ENCODE results near the gene RPL28.
"Not testable (repeated sequence)": the region's sequence is repeated elsewhere in the genome, so short reads cannot be mapped to it uniquely, and the experiment has no call there.

RPL28 gene

DNA sequence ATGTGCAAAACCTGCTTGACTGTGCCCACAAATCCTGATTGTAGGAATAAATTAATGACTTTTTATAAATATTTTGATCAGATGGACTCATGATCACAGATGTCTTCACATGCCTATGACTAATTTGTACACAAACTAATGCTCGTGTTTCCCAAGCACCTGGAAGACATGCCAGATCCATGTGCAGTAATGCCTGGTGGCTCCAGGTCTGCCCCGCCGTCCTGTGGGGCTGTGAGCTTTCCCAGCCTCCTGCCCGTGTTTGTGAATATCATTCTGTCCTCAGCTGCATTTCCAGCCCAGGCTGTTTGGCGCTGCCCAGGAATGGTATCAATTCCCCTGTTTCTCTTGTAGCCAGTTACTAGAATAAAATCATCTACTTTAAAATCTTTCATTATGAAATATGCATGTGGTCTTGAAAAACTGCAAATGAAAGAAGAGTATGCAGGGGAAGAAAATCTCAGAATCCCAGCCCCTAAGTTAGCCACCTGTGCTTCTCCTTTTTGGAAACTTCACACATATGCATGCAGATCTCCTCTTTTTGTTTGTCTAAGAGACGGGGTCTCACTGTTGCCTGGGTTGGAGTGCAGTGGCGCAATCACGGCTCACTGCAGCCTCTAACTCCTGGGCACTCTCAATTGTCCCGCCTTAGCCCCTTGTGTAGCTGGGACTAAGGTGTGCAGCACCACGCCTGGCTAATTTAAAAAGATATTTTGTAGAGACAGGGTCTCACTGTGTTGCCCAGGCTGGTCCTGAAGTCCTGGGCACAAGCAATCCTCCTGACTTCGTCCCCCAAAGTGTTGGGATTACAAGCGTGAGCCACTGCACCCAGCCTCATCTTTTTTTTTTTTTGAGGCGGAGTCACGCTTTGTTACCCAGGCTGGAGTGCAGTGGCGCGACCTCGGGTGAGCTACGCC lies 6.2 kb downstream of the RPL28 start:
- no peak for DNase-seq (ENCODE audit: low read depth, low spot score)

DNA sequence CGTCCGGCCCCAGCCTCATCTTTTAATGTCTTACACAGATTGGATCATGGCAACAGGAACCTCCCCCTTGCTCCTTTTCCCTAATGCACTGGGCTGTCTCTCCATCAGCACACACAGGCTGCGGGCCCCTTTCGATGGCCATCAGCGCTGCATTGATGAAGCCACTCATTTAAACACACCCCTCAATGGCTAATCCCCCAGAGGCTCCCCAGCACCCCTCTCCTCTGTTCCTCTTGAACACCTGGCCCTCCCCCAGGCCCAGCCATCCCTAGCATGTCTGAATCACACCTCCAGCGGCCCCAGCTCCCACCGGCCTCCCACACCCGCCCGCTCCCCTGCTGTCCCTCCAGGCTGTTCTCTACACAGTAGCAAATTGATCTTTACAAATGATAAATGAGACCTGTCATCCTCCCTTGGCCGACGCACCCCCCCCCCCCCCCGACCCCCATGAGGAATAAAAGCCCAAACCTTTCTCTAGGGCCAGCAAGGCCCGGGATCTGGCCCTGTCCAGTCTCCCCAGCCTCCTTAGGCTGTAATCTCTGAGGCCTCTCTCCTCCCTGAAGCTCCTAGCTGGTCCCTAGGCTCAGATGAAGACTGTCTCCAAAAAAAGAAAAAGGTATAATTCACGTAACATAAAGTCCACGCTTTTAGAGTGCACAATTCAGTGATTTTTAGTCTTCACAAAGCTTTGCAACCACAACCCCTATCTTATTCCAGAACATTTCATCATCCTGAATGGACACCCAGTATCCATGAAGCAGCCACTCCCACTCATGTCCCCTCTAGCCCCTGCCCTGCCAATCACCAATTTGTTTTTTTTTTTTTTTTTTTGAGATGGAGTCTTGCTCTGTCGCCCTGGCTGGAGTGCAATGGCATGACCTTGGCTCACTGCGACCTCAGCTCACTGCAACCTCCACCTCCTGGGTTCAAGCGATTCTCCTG lies 7.4 kb downstream of the RPL28 start:
- no peak for DNase-seq (ENCODE audit: low read depth, low spot score)

DNA sequence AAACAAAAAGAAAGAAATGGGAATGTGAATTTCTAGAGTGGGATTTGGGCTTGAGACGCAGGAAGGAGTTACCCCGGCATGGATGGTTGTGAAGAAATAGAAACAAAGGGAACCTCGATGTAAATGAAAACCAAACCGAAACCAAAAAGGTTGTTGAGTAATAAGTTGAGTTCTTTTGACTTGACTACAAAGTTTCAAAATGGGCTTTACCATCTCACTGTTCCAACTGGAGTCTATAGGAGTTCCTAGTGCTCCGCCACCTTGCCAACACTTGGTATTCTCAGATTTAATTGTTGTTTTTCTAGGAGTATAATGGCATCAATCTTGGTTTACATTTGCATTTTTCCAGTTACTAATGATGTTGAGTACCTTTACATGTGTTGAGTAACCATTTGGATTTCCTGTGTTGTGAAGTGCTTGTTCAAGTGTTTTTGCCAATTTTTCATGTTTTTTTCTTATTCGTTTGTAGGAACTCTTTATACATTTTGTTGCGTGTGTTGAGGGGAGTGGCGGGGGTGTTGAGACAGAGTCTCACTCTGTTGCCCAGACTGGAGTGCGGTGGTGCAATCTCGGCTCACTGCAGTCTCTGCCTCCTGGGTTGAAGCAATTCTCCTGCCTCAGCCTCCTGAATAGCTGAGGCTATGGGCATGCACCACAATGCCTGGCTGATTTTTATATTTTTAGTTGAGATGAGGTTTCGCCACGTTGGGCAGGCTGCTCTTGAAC lies 12.6 kb downstream of the RPL28 start:
- no peak for DNase-seq (ENCODE audit: low read depth, low spot score)

DNA sequence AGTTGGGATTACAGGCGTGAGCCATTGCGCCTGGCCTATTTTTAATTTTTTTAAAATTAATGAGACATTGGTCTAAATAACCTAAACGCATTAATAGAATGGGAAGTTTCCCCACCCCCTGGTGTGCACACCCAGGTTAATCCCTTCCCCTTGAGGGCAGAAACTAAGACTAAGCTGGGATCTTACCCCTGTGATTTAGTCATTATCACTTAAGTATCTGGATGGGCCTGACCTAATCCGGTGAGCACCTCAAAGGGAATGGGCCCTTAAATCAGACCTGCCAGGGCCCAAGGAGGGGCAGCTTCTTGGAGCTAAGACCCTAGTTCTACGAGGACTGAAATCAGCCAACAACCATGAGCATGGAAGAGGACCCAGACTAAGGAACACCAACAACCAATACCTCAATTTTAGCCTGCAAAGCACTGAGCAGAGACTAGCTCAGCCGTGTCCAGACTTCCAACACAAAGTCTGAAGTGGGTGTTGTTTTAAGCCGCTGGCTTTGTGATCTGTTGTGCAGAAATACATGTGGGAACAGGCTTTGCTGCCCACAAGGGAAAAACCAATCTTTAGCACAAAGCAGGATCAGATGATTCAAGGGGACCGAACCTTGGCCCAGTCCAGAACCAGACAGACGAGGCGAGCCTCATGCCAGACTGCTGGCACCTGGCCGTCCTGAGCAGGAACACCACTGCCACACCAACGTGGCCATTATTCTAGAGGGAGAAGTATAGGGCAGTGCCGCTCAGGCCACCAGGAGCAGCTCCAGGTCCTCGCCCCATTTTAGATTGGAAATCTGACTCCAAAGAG lies 14.8 kb downstream of the RPL28 start:
- DNase-seq (ENCODE audit: low read depth, low spot score), result no peak

DNA sequence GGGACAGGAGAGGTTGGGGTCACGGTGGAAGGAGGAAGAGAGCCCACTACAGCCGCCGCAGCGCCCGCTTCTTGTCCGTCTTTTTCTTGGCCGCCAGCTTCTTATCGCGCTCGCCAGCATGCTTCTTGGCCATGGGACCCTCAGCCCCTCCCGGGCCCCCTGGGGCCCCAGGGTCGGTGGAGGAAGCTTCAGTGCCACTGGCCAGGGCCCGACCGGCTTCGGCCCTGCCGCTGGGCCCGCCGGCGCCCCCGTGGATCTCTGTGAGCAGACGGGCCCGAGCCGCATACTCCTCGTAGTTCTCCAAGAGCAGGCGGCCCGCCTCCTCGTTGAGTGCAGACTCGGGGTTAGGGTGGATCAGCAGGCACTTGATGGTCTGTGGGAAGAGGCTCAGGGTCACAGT lies 15.7 kb downstream of the RPL28 start:
- DNase-seq (ENCODE audit: low read depth, low spot score), result not testable (repeated sequence)

DNA sequence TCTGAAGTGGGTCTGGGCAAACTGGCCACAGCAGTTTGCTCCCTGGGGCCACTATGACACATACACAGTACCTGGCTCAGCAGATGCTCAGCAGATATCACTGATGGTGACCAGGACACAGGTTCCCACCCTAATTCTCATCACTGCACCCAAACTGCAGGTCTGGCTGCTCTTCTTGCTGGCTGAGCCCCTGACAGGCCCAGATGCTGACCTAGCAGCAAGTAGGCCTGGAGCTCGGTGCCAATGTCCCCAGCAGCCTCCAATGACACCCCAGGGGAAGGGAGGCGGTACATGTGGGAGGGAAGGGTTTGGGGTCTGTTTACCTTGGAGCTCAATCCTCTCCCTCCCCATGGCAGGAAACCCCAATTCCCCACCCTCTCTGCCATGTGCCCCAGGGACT lies 16.8 kb downstream of the RPL28 start:
- DNase-seq (ENCODE audit: low read depth, low spot score), result no peak

DNA sequence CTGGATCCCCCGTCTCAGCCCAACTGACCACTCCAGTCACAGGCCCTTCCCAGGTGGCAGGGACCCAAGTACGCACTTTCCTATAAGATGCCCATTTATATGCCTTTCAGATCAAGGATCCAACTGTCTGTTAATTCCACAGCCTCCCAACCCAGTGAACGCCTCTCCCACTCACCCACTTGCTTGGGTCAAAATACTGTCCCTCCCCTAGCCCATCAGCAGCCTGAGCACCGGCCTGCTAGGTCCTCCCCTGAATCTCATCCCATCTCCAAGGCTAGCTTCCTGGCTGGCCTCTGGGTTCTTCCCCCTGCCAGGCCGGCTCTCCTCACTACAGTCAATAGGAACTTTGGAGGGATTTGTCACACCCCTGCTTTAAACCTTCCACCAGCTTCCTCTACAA lies 19.9 kb downstream of the RPL28 start:
- DNase-seq (ENCODE audit: low read depth, low spot score), result no peak

DNA sequence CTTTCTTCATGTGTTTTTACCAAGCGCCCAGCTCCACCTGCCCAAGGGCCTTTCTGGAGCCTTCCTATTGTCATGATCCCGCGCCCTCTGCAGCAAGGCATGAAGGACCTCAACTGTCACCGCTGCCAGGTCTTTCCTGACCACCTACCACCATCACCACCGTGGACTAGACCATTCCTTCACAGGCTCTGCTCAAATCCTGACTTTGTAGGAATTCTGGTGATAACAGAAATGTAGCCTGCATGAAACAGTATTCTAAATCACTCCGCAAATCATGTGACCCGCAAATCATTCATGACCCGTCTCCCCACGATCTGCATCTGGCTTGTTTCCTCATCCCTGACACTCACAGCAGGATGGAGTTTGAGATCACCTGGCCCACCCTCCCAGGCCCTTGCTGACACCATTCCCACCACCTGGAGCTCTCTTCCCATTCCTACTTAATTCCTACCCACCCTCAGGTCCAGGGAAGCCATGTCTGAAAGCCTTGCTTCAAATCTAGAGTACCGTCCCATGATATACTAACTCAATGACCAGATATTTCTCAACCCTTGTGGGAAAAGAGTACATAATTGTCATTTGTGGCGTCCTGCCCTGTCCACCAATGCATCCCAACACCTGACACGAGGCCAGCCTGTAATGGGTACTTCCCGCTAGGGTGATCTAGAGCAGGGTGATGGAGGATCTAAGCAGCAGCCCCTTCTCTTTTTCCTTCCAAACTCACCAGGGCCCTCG lies 20.5 kb downstream of the RPL28 start:
- no peak for DNase-seq (ENCODE audit: low read depth, low spot score)

DNA sequence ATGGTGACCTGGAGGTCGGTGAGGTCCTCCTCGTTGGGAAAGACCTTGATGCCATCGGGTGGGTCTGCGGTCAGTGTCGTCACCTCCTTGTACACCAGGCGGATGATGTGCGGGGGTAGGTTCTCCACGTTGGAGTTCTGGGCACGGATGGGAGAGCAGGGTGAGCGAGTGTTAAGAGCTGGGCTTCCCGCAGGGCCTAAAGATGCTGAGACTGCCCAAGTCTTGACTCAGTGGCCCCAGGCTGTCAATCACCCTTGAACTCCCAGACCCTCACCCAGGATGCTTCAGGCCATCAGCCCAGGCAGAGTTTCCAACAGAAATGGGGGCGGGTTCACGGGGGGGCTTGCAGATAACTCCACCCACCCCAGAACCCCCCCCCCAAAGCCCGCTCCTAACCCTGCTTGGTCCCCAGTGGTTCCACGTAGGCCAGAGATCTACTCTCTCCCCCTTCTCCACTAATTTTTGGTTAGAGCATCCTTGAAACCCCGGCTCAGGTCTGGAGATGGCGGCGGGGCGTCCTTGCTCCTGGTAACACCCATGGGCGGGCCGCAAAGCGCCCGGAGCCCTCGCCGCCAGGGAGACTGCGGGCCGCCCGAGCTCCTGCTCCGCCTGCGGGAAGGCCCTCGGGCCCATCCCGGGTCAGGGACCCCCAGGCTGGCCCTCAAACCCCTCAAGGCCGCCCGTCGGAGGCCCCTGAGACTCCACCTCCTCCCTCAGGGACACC lies 21.3 kb downstream of the RPL28 start:
- no peak for DNase-seq (ENCODE audit: low read depth, low spot score)

DNA sequence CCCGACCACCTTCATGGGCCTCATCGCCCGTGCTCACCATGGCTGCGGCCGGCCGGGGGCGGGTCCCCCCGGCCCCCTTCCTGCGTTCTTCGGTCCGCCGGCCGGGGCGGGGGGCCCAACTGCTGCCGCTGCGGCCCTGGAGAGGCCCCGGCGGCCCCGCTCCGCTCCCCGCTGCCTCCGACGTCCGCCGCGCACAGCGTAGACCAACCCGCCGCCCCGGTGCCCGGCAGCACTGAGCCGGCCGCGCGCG lies 21.7 kb downstream of the RPL28 start, which contains the start of gene UBE2S:
TSS of gene UBE2S (minus strand) at position 239 of the 250 bp plus-strand sequence. CDS start at position 40, 199 bp downstream.
- DNase-seq (ENCODE audit: low read depth, low spot score), result not testable (repeated sequence)

DNA sequence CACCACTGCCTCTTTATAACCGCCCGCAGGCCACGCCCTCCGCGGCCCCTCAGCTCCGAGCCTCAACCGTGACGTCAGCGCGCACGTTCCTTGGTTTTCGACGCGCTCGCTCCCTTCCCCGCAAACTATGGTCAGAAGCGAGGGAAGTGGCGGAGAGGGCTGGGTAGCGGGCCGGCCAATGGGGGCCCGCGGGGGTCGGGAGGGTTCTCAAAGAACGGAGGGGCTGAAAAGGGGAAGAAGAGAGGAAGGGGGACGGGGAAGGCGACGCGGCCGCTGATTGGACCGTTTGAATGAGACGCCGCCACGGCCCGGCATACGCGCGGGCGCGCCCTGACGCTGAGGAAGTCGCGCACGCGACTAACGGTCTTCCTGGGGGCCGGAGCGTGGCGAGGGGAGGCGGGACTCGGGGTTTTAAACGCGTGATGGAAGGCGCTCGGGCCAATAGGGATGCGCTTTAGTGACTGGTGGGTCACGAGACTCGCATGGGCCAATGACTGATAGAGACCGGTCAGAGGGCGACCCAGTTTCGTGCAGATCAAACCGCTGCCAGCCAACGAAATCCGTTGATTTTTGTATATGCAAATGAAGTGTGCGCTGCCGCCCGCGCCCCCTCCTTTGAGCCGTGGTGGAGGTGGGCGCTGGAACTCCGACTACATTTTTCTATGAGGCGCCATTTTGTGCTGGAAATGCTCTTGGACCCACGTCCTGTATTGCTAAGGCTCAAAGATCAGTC lies 22.2 kb downstream of the RPL28 start:
- peak; percentile 99 for DNase-seq (ENCODE audit: low read depth, low spot score)

DNA sequence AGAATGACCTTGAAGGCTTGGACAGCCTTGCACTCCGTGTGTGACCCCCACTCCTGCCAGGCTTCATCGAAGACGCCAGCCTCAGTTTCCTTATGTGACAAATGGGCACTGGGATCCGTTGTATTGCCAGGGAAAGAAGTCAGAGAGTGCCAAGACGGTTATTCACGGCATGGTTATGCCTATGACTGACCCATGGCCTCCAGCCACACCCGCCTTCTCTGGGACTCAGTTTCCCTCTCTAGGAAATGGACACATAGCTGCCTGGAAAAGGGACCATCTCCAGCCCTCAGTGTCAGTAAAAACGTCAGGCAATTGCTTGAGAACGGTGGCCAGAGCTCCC lies 22.8 kb downstream of the RPL28 start:
- no peak for DNase-seq (ENCODE audit: low read depth, low spot score)

DNA sequence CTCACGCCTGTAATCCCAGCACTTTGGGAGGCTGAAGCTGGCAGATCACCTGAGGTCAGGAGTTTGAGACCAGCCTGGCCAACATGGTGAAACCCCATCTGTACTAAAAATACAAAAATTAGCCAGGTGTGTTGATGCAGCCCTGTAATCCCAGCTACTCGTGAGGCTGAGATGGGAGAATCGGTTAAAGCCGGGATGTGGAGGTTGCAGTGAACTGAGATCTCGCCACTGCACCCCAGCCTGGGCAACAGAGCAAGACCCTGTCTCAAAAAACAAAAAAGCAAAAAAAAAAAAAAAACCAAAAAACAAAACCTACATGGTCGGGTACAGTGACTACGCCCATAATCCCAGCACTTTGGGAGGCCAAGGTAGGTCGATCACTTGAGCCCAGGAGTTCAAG lies 23.4 kb downstream of the RPL28 start:
- not testable (repeated sequence) for DNase-seq (ENCODE audit: low read depth, low spot score)

DNA sequence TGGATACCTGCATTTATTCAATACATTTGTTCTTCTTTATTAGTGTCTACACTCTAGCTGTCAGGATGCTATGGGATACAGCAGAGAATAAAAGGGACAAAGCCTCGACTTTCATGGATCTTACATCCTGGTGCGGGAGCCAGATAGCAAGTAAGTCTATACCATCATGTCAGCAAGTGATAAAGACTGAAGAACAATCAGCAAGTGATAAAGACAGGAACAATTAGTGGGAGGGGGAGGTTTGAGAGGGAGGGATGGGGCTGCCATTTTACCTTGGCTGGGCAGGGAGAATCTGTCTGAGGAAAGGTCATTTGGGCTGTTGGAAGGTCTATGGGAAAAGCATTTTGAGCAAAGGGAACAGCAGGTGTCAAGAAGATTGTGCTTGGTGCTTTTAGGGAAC lies 24.4 kb downstream of the RPL28 start:
- no peak for DNase-seq (ENCODE audit: low read depth, low spot score)

DNA sequence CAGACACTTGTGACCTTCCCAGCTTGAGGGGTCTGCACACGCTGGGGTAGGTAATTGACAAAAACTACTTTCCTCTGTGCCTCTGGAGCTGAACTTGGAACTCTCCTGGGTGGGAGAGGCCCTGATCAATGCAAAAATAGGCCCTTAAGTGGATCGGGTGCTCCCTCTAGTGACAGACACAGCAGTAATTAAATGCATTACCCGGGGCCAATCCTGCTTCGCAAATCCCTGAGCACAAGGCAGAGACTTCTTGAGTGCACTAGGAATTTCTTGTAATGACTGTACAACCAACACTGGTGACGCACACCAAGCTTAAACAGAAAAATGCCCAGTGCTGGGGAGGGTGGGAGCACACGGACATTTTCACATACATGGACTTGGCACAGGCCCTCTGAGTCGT lies 32.5 kb downstream of the RPL28 start:
- peak; percentile 31 for DNase-seq (ENCODE audit: low read depth, low spot score)

DNA sequence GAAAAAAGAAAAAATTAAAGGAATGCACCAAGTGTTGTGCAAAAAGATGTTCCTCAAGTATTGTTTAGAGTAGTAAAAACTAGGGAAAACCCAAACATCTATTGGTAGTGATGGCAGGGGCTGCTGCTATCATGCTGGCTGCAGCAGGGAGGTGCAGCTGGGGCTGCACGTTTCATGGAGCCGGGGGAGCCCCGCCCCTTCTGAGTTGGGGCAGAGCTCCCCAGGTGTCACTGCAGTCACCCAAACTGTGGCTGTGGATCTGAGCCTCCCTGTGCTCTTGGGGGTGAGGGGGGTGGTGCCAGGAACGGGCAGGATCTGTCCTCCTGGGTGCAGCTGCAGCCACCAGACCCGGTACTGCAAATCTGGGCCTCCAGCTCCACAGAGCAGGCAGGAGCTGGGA lies 33.4 kb downstream of the RPL28 start:
- no peak for DNase-seq (ENCODE audit: low read depth, low spot score)

DNA sequence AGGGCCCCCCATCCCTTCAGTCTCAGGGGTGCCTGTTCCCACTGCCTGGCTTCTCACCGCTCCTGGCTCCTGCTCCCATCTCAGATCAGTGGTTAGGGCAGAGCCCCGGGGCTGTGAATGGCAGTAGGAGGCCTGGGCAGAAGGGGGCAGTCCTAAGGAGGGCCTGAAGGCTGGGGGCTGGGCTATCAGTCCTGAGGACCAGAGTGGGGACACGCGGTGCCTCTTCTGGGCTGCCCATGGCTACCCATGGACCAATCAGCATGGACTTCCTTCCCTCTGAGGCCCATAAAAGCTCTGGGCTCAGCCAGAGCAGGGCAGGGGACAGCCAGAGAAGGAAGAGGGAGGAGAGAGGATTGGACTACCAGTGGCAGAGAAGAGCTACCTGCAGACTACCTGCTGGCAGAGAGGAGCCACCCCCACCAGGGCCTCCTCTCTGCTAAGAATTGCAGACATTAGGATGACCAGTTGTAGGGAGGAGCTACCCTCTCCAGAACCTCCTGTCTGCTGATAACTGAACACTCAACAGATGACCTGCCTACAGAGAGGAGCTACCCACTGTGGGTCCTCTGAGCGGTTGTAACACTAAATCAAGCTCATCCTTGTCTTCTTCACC lies 34.0 kb downstream of the RPL28 start:
- no peak for DNase-seq (ENCODE audit: low read depth, low spot score)

DNA sequence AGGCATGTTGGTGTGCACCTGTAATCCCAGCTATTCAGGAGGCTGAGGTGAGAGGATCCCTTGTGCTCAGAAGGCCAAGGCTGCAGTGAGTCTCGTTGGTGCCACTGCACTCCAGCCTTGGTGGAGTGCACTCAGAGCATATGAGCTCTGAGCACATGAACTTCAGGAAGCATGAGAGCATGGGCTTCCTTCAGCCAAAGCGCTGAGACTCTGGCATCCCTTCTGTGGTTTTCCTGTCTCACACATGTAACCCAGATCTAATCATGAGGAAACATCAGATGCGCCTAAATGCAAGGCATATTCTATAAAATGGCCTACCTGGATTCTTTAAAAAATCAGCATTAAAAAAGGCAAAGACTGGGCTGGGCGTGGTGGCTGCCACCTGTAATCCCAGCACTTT lies 35.5 kb downstream of the RPL28 start:
- not testable (repeated sequence) for DNase-seq (ENCODE audit: low read depth, low spot score)

All from brain pericyte (primary cell).